IMR-90 (cell line): Measurements from ENCODE around the gene MGRN1. TPM values are rescaled to one million over a fixed set of nuclear protein-coding genes. Genes with fewer than 3 reads are reported as not detected.

ENCODE experiments used
- ATAC-seq: fragments of 200-7000 bp; cut with Tn5 transposase; 2 replicates; pipeline ENCODE4 v1.9.1; 2020; ENCODE audit warnings: low read depth, mild to moderate bottlenecking, moderate library complexity
- BruUV-seq: library from RNA; stranded (reverse); fragments of 400-500 nt; replicated peaks from 2 replicates; lab custom pipeline; 2021; lab: Mats Ljungman, UMichigan
- CTCF ChIA-PET: fragments of 300-600 bp; formaldehyde crosslinking; extraction: SDS; loops from one replicate; lab custom pipeline; 2021; ENCODE audit warnings: antibody characterized with exemption; lab: Yijun Ruan, JAX
- POLR2A ChIA-PET: fragments of 300-600 bp; sonication (Branson Sonifier 250); formaldehyde crosslinking; loops from one replicate; lab custom pipeline; 2022; ENCODE audit warnings: antibody characterized with exemption; ENCODE audit not compliant: unreplicated experiment; lab: Charles Lee
- DNase-seq: peaks from one replicate; pipeline ENCODE4 v3.0.0; 2013
- H2AFZ ChIP-seq: replicated peaks from 2 replicates; pipeline ENCODE3; 2013; ENCODE audit warnings: low read length, mild to moderate bottlenecking; ENCODE audit not compliant: poor library complexity
- H2AK5ac ChIP-seq: 2 replicates; pipeline ENCODE4 v1.6.1; 2013; ENCODE audit warnings: low read depth, low read length, inconsistent platforms
- H2AK9ac ChIP-seq: replicated peaks from 2 replicates; pipeline ENCODE3; 2013; ENCODE audit warnings: mild to moderate bottlenecking, low read depth, low read length, moderate library complexity; ENCODE audit not compliant: poor library complexity
- H2BK120ac ChIP-seq: 2 replicates; pipeline ENCODE4 v1.6.1; 2013; ENCODE audit warnings: low read depth, low read length, inconsistent platforms
- H2BK15ac ChIP-seq: 3 replicates; pipeline ENCODE4 v1.6.1; 2013; ENCODE audit warnings: low read depth, low read length, inconsistent platforms
- H2BK20ac ChIP-seq: 2 replicates; pipeline ENCODE4 v1.6.1; 2013; ENCODE audit warnings: low read depth, mild to moderate bottlenecking, inconsistent platforms, low read length, moderate library complexity
- H2BK5ac ChIP-seq: 2 replicates; pipeline ENCODE4 v1.6.1; 2013; ENCODE audit warnings: mild to moderate bottlenecking, low read depth, low read length, inconsistent platforms; ENCODE audit not compliant: poor library complexity, severe bottlenecking
- H3K14ac ChIP-seq: replicated peaks from 2 replicates; pipeline ENCODE4 v1.6.1; 2013; ENCODE audit warnings: low read depth, low read length, inconsistent platforms
- H3K18ac ChIP-seq: 2 replicates; pipeline ENCODE4 v1.6.1; 2013; ENCODE audit warnings: low read depth, low read length, control low read depth
- H3K23ac ChIP-seq: 2 replicates; pipeline ENCODE4 v1.6.1; 2013; ENCODE audit warnings: low read depth, low read length, inconsistent platforms
- H3K27ac ChIP-seq: 2 replicates; pipeline ENCODE4 v1.5.1; 2013; ENCODE audit warnings: mild to moderate bottlenecking, control low read depth, low read length; ENCODE audit not compliant: insufficient read depth
- H3K27me3 ChIP-seq: 2 replicates; pipeline ENCODE4 v1.6.1; 2013; ENCODE audit warnings: low read length; ENCODE audit not compliant: control insufficient read depth, insufficient read depth
- H3K36me3 ChIP-seq: 2 replicates; pipeline ENCODE4 v1.6.1; 2013; ENCODE audit warnings: low read length, mixed read lengths; ENCODE audit not compliant: control insufficient read depth, insufficient read depth
- H3K4ac ChIP-seq: 2 replicates; pipeline ENCODE4 v1.6.1; 2013; ENCODE audit warnings: low read depth, low read length, inconsistent platforms
- H3K4me1 ChIP-seq: 2 replicates; pipeline ENCODE4 v1.6.1; 2013; ENCODE audit warnings: low read length, mixed read lengths; ENCODE audit not compliant: control insufficient read depth, insufficient read depth
- H3K4me2 ChIP-seq: 2 replicates; pipeline ENCODE4 v1.6.1; 2013; ENCODE audit warnings: low read depth, mild to moderate bottlenecking, control low read depth, low read length, moderate library complexity
- H3K4me3 ChIP-seq: 2 replicates; pipeline ENCODE4 v1.5.1; 2013; ENCODE audit warnings: low read depth, mild to moderate bottlenecking, control low read depth, low read length, moderate library complexity; ENCODE audit not compliant: insufficient read depth
- H3K56ac ChIP-seq: 2 replicates; pipeline ENCODE4 v1.6.1; 2013; ENCODE audit warnings: low read length, inconsistent platforms; ENCODE audit not compliant: insufficient read depth; ENCODE audit errors: extremely low read depth
- H3K79me1 ChIP-seq, 2 experiments: 2 replicates each; pipeline ENCODE4 v1.6.1; 2013; ENCODE audit warnings: low read length in 2 of 2, inconsistent platforms in 1 of 2, low read depth in 1 of 2
- H3K9ac ChIP-seq: 2 replicates; pipeline ENCODE4 v1.6.1; 2013; ENCODE audit warnings: low read depth, low read length, control low read depth
- H3K9me1 ChIP-seq: 2 replicates; pipeline ENCODE4 v1.6.1; 2013; ENCODE audit warnings: low read length, inconsistent platforms; ENCODE audit not compliant: insufficient read depth
- H3K9me3 ChIP-seq: 2 replicates; pipeline ENCODE4 v1.6.1; 2013; ENCODE audit warnings: low read length; ENCODE audit not compliant: control insufficient read depth, insufficient read depth
- H4K20me1 ChIP-seq: 2 replicates; pipeline ENCODE4 v1.6.1; 2013; ENCODE audit warnings: low read length, inconsistent platforms; ENCODE audit not compliant: insufficient read depth
- H4K5ac ChIP-seq: 2 replicates; pipeline ENCODE4 v1.6.1; 2013; ENCODE audit warnings: mild to moderate bottlenecking, low read depth, low read length, control low read depth
- H4K8ac ChIP-seq, 2 experiments: 2 replicates each; pipeline ENCODE4 v1.6.1; 2013; ENCODE audit warnings: low read depth in 2 of 2, low read length in 2 of 2, control low read depth in 1 of 2, inconsistent platforms in 1 of 2
- H4K91ac ChIP-seq: 2 replicates; pipeline ENCODE4 v1.6.1; 2013; ENCODE audit warnings: low read depth, low read length, inconsistent platforms; ENCODE audit not compliant: insufficient read depth
- CTCF ChIP-seq: conservative IDR thresholded peaks from 2 replicates; pipeline ENCODE4 v1.5.1; 2012; ENCODE audit warnings: mild to moderate bottlenecking, low read depth, low read length, improper control_type of control experiment
- MAZ ChIP-seq: IDR thresholded peaks from 2 replicates; pipeline ENCODE4 v1.6.1; 2012; ENCODE audit warnings: low read depth, mild to moderate bottlenecking, low read length, improper control_type of control experiment, moderate library complexity, borderline replicate concordance
- NFE2L2 ChIP-seq: fragments of 150-350 bp; IDR thresholded peaks from 2 replicates; pipeline ENCODE4 v1.6.1; 2016; ENCODE audit warnings: low read depth, mild to moderate bottlenecking, low read length
- RAD21 ChIP-seq: IDR thresholded peaks from 2 replicates; pipeline ENCODE4 v1.6.1; 2012; ENCODE audit warnings: low read length, improper control_type of control experiment
- WGBS, 2 experiments: methylation state at CpG; one replicate each; pipeline versions ENCODE4 v1.1.5 to v1.1.7; 2013; ENCODE audit warnings: missing lambda C conversion rate in 2 of 2; ENCODE audit not compliant: insufficient read length in 1 of 2; ENCODE audit errors: extremely low coverage in 2 of 2; 5-methylcytosine and 5-hydroxymethylcytosine counted together
- dilution Hi-C: fragments of 300-500 bp; cut with HindIII; formaldehyde crosslinking; loops from one replicate; pipeline ENCODE4 v1.14.3; 2018; ENCODE audit warnings: low sequenced_read_pairs; ENCODE audit not compliant: unreplicated experiment
- in situ Hi-C: fragments of 300-500 bp; cut with MboI; formaldehyde crosslinking; loops from 3 replicates; pipeline ENCODE4 v1.14.3; 2019; ENCODE audit warnings: low sequenced_read_pairs, inconsistent platforms, mixed read lengths
- intact Hi-C: fragments of 100-400 bp; cut with micrococcal nuclease; formaldehyde crosslinking; loops from 2 replicates; pipeline ENCODE4 v1.10.0; 2022
- polyA plus RNA-seq, 3 experiments: library from polyadenylated mRNA; depleted of rRNA; stranded (reverse); fragments of >200 nt; gene quantifications; 2 replicates each; pipeline ENCODE4 v1.2.3, GENCODE V29; 2012; ENCODE audit warnings: low replicate concordance in 1 of 3
- total RNA-seq: library from RNA; depleted of rRNA; stranded (reverse); fragments of >200 nt; gene quantifications from 2 replicates; pipeline ENCODE4 v1.2.3, GENCODE V29; 2012

MGRN1 gene
- total and polyA plus RNA-seq, 2 of the 4 experiments (the other 2 are of a cell fraction) = 11.7 to 32.7 TPM

- Histone ChIP-seq H2BK20ac (no peak overlapping the region), H2AK9ac (peak overlapping the region; percentile 33), H3K56ac (no peak overlapping the region), H3K9me3 (no peaks in the 10 kb centered on the region), H4K8ac (no peak overlapping the region), H3K36me3 (peaks cover 70% of the 10 kb centered on the region), H4K5ac (no peak overlapping the region), H3K14ac (no peak overlapping the region), H3K4me3 (no peak overlapping the region), H3K4me2 (no peak overlapping the region), H3K9ac (no peak overlapping the region), H3K27ac (no peak overlapping the region), H3K79me1 (peaks cover 0 to 19% of the 10 kb centered on the region in 2 experiments; a peak in 1 of 4 replicates), H3K4me1 (peaks cover 2% of the 10 kb centered on the region; the same call in 1 of the 2 replicates), H3K9me1 (no peaks in the 10 kb centered on the region), H4K91ac (no peak overlapping the region), H2AK5ac (no peak overlapping the region), H3K4ac (no peak overlapping the region), H2BK120ac (no peak overlapping the region), H4K20me1 (no peaks in the 10 kb centered on the region; the same call in 1 of the 2 replicates), H2BK15ac (no peak overlapping the region), H2BK5ac (no peak overlapping the region), H3K18ac (no peak overlapping the region), H3K23ac (no peak overlapping the region), H3K27me3 (no peaks in the 10 kb centered on the region), H2AFZ (peak overlapping the region; percentile 48)
- TF ChIP-seq NFE2L2 (no peak), RAD21 (peak; percentile 26; the same call in 1 of the 2 replicates), MAZ (no peak), CTCF (0 out of 2 replicates have a peak, but pooled peaks have one; percentile 36)
- ATAC-seq (no peak; the same call in 1 of the 2 replicates), DNase-seq (peak; percentile 18)
- 83% methylated on average over 16 of the region's 36 CpGs; no CpG with 5 or more reads in 1 of the 2 experiments for WGBS, 2 experiments
- POLR2A ChIA-PET = no interaction called here
- CTCF ChIA-PET = interaction anchor here (0.5 to 1.6 kb wide), 3 partner anchors 12 to 54 kb away, joined by 3 to 4 read pairs (median 3); no protein-coding TSS in a partner anchor
- intact Hi-C loops = no loop called here
- in situ Hi-C loops = no loop called here
- no TSS peak for BruUV-seq
- dilution Hi-C loops = no loop called here
Observed at GRCh38 chr16:4682616-4683254, 58.1 kb downstream of the MGRN1 start.
